Fibroblast of villous mesenchyme (primary cell): ENCODE results near the gene MRPS7. TPM values are rescaled to one million over a fixed set of nuclear protein-coding genes. Genes with fewer than 3 reads are reported as not detected.
A peak's percentile ranks its signal among the peaks of the same experiment; 100 is the strongest.

ENCODE experiments used
- DNase-seq: peaks from one replicate; pipeline ENCODE4 v3.0.0-alpha.2; 2010; ENCODE audit warnings: low read depth
- H3K4me3 ChIP-seq: 2 replicates; pipeline ENCODE4 v1.5.1; 2011; ENCODE audit warnings: low read depth, mild to moderate bottlenecking, low read length
- CTCF ChIP-seq: IDR thresholded peaks from 2 replicates; pipeline ENCODE4 v1.5.1; 2012; ENCODE audit warnings: low read depth, mild to moderate bottlenecking, low read length; ENCODE audit not compliant: insufficient read depth
- total RNA-seq: library from RNA; depleted of rRNA; stranded (reverse); fragments of >200 nt; gene quantifications from 2 replicates; pipeline ENCODE4 v1.2.3, GENCODE V29; 2012

The MRPS7 gene
- total RNA-seq, 1 donor, result 70.8 TPM

GRCh38 chr17:75241996-75242460, 19.7 kb upstream of the MRPS7 start:
- no peak for TF ChIP-seq CTCF
- peak; percentile 39 for DNase-seq
- H3K4me3 ChIP-seq, result no peak overlapping the region

GRCh38 chr17:75242461-75243042, 19.1 kb upstream of the MRPS7 start:
- DNase-seq, result no peak
- no peak for TF ChIP-seq CTCF
- H3K4me3 ChIP-seq, result no peak overlapping the region

GRCh38 chr17:75244133-75244866, 17.4 kb upstream of the MRPS7 start:
- H3K4me3 ChIP-seq, result no peak overlapping the region
- TF ChIP-seq CTCF, result no peak
- no peak for DNase-seq

- no peak for DNase-seq
- H3K4me3 ChIP-seq, result no peak overlapping the region
- no peak for TF ChIP-seq CTCF
These were observed 16.7 kb upstream of the MRPS7 start for GRCh38 chr17:75245011-75245410.

GRCh38 chr17:75246404-75246803, 15.3 kb upstream of the MRPS7 start:
- no peak for TF ChIP-seq CTCF
- DNase-seq, result no peak
- no peak overlapping the region for H3K4me3 ChIP-seq

GRCh38 chr17:75249564-75249963, 12.1 kb upstream of the MRPS7 start:
- DNase-seq, result no peak
- TF ChIP-seq CTCF, result no peak
- peak overlapping the region; percentile 53 for H3K4me3 ChIP-seq
